Sigmoid colon (tissue), 4 donors: ENCODE data around the gene SATB2.

ENCODE experiments used
- POLR2A ChIP-seq, 2 donors: fragments of 450-650 bp; IDR thresholded peaks; one replicate each; pipeline ENCODE4 v1.6.1; 2016; ENCODE audit warnings: antibody characterized with exemption in 2 of 2, mild to moderate bottlenecking in 2 of 2, moderate library complexity in 2 of 2
- POLR2AphosphoS5 ChIP-seq, 4 donors: sonication (generic); formaldehyde crosslinking; IDR thresholded peaks; one replicate each; pipeline ENCODE4 v1.6.1; 2017; ENCODE audit warnings: antibody characterized with exemption in 4 of 4
- TF ChIP-seq, protein P1 (sequence below), 4 experiments: fragments of 450-650 bp in 3 of 4; fragments of 200-600 bp in 1 of 4; IDR thresholded peaks; one replicate each; pipeline ENCODE4 v1.5.1; 2016 to 2019; ENCODE audit warnings: antibody characterized with exemption in 4 of 4, mild to moderate bottlenecking in 3 of 4, moderate library complexity in 2 of 4

DNA sequence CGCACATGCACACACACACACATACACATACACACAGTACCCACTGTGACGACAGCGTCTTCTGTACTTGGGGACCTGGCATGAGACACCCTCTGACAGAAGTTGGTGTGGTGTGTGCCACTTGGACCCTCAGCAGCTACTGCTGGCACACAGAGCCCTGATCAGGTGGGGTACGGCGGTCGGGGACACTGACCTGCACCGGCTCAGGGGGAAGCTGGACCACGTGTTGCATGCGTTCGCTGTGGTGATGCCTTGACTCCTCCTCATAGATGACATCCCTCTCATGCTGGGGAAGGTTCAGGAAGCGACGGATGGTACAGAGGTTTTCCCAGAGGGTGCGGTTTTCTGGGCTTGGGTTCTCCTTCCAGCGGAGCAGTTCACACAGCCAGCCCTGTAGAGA, 149.2 kb downstream of the SATB2 start:
- TF ChIP-seq, protein P1, sequence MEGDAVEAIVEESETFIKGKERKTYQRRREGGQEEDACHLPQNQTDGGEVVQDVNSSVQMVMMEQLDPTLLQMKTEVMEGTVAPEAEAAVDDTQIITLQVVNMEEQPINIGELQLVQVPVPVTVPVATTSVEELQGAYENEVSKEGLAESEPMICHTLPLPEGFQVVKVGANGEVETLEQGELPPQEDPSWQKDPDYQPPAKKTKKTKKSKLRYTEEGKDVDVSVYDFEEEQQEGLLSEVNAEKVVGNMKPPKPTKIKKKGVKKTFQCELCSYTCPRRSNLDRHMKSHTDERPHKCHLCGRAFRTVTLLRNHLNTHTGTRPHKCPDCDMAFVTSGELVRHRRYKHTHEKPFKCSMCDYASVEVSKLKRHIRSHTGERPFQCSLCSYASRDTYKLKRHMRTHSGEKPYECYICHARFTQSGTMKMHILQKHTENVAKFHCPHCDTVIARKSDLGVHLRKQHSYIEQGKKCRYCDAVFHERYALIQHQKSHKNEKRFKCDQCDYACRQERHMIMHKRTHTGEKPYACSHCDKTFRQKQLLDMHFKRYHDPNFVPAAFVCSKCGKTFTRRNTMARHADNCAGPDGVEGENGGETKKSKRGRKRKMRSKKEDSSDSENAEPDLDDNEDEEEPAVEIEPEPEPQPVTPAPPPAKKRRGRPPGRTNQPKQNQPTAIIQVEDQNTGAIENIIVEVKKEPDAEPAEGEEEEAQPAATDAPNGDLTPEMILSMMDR (IDR thresholded peaks at IDR 0.05): no peak
- TF ChIP-seq POLR2A (IDR thresholded peaks at IDR 0.05) (no peak), POLR2AphosphoS5 (IDR thresholded peaks at IDR 0.05) (no peak)
